ENCODE data around the gene MTMR3. TPM values are rescaled to one million over a fixed set of nuclear protein-coding genes. Genes with fewer than 3 reads are reported as not detected.

The MTMR3 gene
- total RNA-seq, 1 experiment from 2014 or later: 23.9 TPM

GRCh38 chr22:29988719-29989118 is 105.7 kb downstream of the MTMR3 start:
- no peak for DNase-seq (ENCODE audit: low spot score)
- in situ Hi-C loops (cut with HindIII; ENCODE audit: low sequenced_read_pairs): no loop called here

GRCh38 chr22:29989446-29989845 is 106.5 kb downstream of the MTMR3 start:
- no peak for DNase-seq (ENCODE audit: low spot score)
- in situ Hi-C loops (cut with HindIII; ENCODE audit: low sequenced_read_pairs): no loop called here

GRCh38 chr22:29992341-29993275 is 109.6 kb downstream of the MTMR3 start:
- in situ Hi-C loops (cut with HindIII; ENCODE audit: low sequenced_read_pairs): no loop called here
- DNase-seq (ENCODE audit: low spot score): no peak

GRCh38 chr22:29994027-29994715 is 111.2 kb downstream of the MTMR3 start:
- DNase-seq (ENCODE audit: low spot score): no peak
- in situ Hi-C loops (cut with HindIII; ENCODE audit: low sequenced_read_pairs): no loop called here

GRCh38 chr22:29994943-29995342 is 112.0 kb downstream of the MTMR3 start:
- DNase-seq (ENCODE audit: low spot score): no peak
- in situ Hi-C loops (cut with HindIII; ENCODE audit: low sequenced_read_pairs): no loop called here

- in situ Hi-C loops (cut with HindIII; ENCODE audit: low sequenced_read_pairs): no loop called here
These were observed 114.1 kb downstream of the MTMR3 start for GRCh38 chr22:29997107-29997506.

GRCh38 chr22:29997516-29997915 is 114.5 kb downstream of the MTMR3 start:
- no peak for DNase-seq (ENCODE audit: low spot score)
- in situ Hi-C loops (cut with HindIII; ENCODE audit: low sequenced_read_pairs): no loop called here

More at GRCh38 chr22:29997107-29997506, 114.1 kb downstream of the MTMR3 start:
- DNase-seq (ENCODE audit: low spot score): no peak

- in situ Hi-C loops (cut with HindIII; ENCODE audit: low sequenced_read_pairs): no loop called here
- DNase-seq (ENCODE audit: low spot score): no peak
These were observed 115.8 kb downstream of the MTMR3 start for GRCh38 chr22:29998627-29999384.

GRCh38 chr22:30000566-30000965 is 117.6 kb downstream of the MTMR3 start:
- in situ Hi-C loops (cut with HindIII; ENCODE audit: low sequenced_read_pairs): no loop called here
- no peak for DNase-seq (ENCODE audit: low spot score)

GRCh38 chr22:30001459-30001858 is 118.5 kb downstream of the MTMR3 start:
- in situ Hi-C loops (cut with HindIII; ENCODE audit: low sequenced_read_pairs): no loop called here

GRCh38 chr22:30002861-30003486 is 120.0 kb downstream of the MTMR3 start:
- DNase-seq (ENCODE audit: low spot score): no peak
- in situ Hi-C loops (cut with HindIII; ENCODE audit: low sequenced_read_pairs): no loop called here

More at GRCh38 chr22:30001459-30001858, 118.5 kb downstream of the MTMR3 start:
- DNase-seq (ENCODE audit: low spot score): no peak

GRCh38 chr22:30004101-30004500 is 121.1 kb downstream of the MTMR3 start:
- in situ Hi-C loops (cut with HindIII; ENCODE audit: low sequenced_read_pairs): no loop called here

GRCh38 chr22:30004694-30005093 is 121.7 kb downstream of the MTMR3 start:
- in situ Hi-C loops (cut with HindIII; ENCODE audit: low sequenced_read_pairs): no loop called here

More at GRCh38 chr22:30004101-30004500, 121.1 kb downstream of the MTMR3 start:
- no peak for DNase-seq (ENCODE audit: low spot score)

GRCh38 chr22:30005213-30005857 is 122.4 kb downstream of the MTMR3 start:
- DNase-seq (ENCODE audit: low spot score): peak; percentile 85
- in situ Hi-C loops (cut with HindIII; ENCODE audit: low sequenced_read_pairs): no loop called here

More at GRCh38 chr22:30004694-30005093, 121.7 kb downstream of the MTMR3 start:
- DNase-seq (ENCODE audit: low spot score): peak; percentile 42

- no peak for DNase-seq (ENCODE audit: low spot score)
- in situ Hi-C loops (cut with HindIII; ENCODE audit: low sequenced_read_pairs): no loop called here
These were observed 124.4 kb downstream of the MTMR3 start for GRCh38 chr22:30007361-30007760.

- in situ Hi-C loops (cut with HindIII; ENCODE audit: low sequenced_read_pairs): no loop called here
- DNase-seq (ENCODE audit: low spot score): no peak
These were observed 125.4 kb downstream of the MTMR3 start for GRCh38 chr22:30008401-30008800.

GRCh38 chr22:30009478-30009877 is 126.5 kb downstream of the MTMR3 start:
- in situ Hi-C loops (cut with HindIII; ENCODE audit: low sequenced_read_pairs): no loop called here
- DNase-seq (ENCODE audit: low spot score): no peak

- in situ Hi-C loops (cut with HindIII; ENCODE audit: low sequenced_read_pairs): no loop called here
- DNase-seq (ENCODE audit: low spot score): no peak
These were observed 127.9 kb downstream of the MTMR3 start for GRCh38 chr22:30010789-30011405.
